ENCODE data around the gene YIPF3. TPM values are rescaled to one million over a fixed set of nuclear protein-coding genes. Genes with fewer than 3 reads are reported as not detected.
A peak's percentile ranks its signal among the peaks of the same experiment; 100 is the strongest.

The YIPF3 gene
- total and polyA plus RNA-seq, 8 donors = 18.7 to 107 (median 59.6) TPM

DNA sequence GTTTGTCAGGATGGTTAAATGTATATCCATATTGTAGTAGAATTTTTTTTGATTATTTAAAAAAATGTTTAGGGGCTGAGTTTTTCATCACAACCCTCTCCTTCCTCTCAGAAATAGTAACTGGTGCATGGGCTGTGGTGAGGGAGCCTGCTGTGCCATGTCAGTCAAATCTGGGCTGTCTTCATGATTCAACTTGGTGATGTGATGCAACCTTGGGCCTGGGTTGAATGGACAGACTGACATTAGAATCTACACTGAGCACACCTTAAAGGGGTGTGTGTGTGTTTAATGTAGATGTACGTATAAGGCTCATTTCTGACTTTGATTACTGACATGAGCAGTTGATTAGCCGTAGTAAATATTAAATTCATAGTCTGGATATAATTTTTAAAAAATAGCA is 35.7 kb downstream of the YIPF3 start:
- no peaks in the 10 kb centered on the region for H3K27me3 ChIP-seq
- H3K9me3 ChIP-seq = no peaks in the 10 kb centered on the region
- H3K4me3 ChIP-seq = no peak overlapping the region
- peaks cover 19 to 53% (median 43%) of the 10 kb centered on the region in 4 donors for H3K4me1 ChIP-seq
- TF ChIP-seq, protein P1, sequence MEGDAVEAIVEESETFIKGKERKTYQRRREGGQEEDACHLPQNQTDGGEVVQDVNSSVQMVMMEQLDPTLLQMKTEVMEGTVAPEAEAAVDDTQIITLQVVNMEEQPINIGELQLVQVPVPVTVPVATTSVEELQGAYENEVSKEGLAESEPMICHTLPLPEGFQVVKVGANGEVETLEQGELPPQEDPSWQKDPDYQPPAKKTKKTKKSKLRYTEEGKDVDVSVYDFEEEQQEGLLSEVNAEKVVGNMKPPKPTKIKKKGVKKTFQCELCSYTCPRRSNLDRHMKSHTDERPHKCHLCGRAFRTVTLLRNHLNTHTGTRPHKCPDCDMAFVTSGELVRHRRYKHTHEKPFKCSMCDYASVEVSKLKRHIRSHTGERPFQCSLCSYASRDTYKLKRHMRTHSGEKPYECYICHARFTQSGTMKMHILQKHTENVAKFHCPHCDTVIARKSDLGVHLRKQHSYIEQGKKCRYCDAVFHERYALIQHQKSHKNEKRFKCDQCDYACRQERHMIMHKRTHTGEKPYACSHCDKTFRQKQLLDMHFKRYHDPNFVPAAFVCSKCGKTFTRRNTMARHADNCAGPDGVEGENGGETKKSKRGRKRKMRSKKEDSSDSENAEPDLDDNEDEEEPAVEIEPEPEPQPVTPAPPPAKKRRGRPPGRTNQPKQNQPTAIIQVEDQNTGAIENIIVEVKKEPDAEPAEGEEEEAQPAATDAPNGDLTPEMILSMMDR (IDR thresholded peaks at IDR 0.05) = no peak
- TF ChIP-seq EP300 (IDR thresholded peaks at IDR 0.05) (no peak), POLR2A (IDR thresholded peaks at IDR 0.05) (no peak), POLR2AphosphoS5 (IDR thresholded peaks at IDR 0.05) (no peak)
- peaks cover 0 to 22% (median 7%) of the 10 kb centered on the region in 4 donors for H3K36me3 ChIP-seq
- DNase-seq = no peak
- WGBS, 5 donors = 66 to 89% (median 80%) methylated on average over 2 of the region's 2 CpGs
- no peak overlapping the region for H3K27ac ChIP-seq
- intact Hi-C loops (cut with DNase I; ENCODE audit: low total_unique reads) = no loop called here

- no peak for DNase-seq
- no peaks in the 10 kb centered on the region for H3K27me3 ChIP-seq
- H3K4me1 ChIP-seq = peaks cover 19 to 53% (median 43%) of the 10 kb centered on the region in 4 donors
- 5 to 13% (median 12%) methylated on average over 3 of the region's 3 CpGs for WGBS, 5 donors
- peak overlapping the region; percentile 63 to 89 (median 87) for H3K27ac ChIP-seq
- H3K4me3 ChIP-seq = peak overlapping the region; percentile 61 to 81 (median 73)
- TF ChIP-seq, protein P1 (IDR thresholded peaks at IDR 0.05) = no peak
- TF ChIP-seq EP300 (IDR thresholded peaks at IDR 0.05) (no peak), POLR2A (IDR thresholded peaks at IDR 0.05) (no peak), POLR2AphosphoS5 (IDR thresholded peaks at IDR 0.05) (no peak)
- peaks cover 0 to 6% (median 0%) of the 10 kb centered on the region in 4 donors for H3K36me3 ChIP-seq
- no peaks in the 10 kb centered on the region for H3K9me3 ChIP-seq
- intact Hi-C loops (cut with DNase I; ENCODE audit: low total_unique reads) = no loop called here
Observed at GRCh38 chr6:43478008-43478372, 38.7 kb downstream of the YIPF3 start.

DNA sequence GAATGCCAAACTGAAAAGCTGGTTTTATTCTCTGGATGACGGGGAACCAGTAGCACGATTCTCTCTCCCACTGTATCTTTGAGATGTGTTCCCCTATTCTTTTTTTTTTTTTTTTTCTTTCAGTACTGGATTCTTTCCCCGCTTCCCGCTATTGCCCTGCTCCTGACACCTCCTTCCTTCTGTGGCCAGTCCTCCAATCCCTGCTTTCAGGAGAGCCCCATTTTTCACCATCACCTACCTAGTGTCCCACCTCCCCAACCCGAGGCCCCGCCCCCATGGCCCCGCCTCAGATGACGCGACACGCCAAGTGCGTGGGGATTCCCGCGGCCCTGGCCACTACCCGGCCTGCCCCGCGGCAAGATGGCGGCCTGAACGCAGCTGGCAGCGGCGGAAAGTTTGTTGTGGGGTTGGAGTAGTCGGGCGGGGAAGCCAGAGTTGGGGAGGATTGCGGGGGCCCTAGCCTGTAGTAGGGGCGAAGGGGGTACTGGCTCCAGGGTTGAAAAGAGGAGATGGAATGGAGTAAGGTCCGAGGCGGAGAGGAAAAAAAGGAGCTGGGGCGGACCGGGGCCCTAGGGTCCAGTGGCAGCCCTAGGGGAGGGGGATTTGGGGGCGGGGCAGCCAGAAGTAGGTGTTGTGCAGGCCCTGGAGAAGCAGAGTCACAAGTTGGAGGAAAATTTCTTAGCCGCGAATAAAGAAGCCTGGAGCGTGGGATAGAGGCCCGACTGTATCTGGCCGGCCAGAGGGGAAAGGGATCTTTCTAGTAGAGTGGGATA is 39.3 kb downstream of the YIPF3 start, which contains the start of gene TJAP1:
TSS of gene TJAP1 (plus strand) at position 336 of the 773 bp plus-strand sequence. CDS start 21,432 bp downstream, outside the sequence.
- intact Hi-C loops (cut with DNase I; ENCODE audit: low total_unique reads) = no loop called here
- Histone ChIP-seq H3K4me3 (peak within 1 kb of the TSS; percentile 61 to 81 (median 73)), H3K27ac (peak within 1 kb of the TSS; percentile 63 to 89 (median 87)), H3K27me3 (no peaks in the 10 kb centered on the region), H3K9me3 (no peaks in the 10 kb centered on the region), H3K36me3 (peaks cover 0 to 6% (median 0%) of the 10 kb centered on the region in 4 donors), H3K4me1 (peaks cover 19 to 53% (median 43%) of the 10 kb centered on the region in 4 donors)
- TF ChIP-seq EP300 (IDR thresholded peaks at IDR 0.05) = no peak
- TF ChIP-seq, protein P1 (IDR thresholded peaks at IDR 0.05) = no peak
- TF ChIP-seq POLR2AphosphoS5 (IDR thresholded peaks at IDR 0.05) = peak; percentile 96
- TF ChIP-seq POLR2A (IDR thresholded peaks at IDR 0.05) = peak in 1 of 4 donors; percentile 38
- 1 to 2% (median 1%) methylated on average over 32 to 34 of the region's 34 CpGs for WGBS, 5 donors
- peak; percentile 95 to 97 for DNase-seq

- H3K36me3 ChIP-seq = peaks cover 0 to 6% (median 0%) of the 10 kb centered on the region in 4 donors
- H3K9me3 ChIP-seq = no peaks in the 10 kb centered on the region
- DNase-seq = no peak
- peaks cover 19 to 47% (median 41%) of the 10 kb centered on the region in 4 donors for H3K4me1 ChIP-seq
- peak overlapping the region in 4 of 5 donors; percentile 87 to 89 (median 87) for H3K27ac ChIP-seq
- no peaks in the 10 kb centered on the region for H3K27me3 ChIP-seq
- intact Hi-C loops (cut with DNase I; ENCODE audit: low total_unique reads) = no loop called here
- peak overlapping the region; percentile 61 to 81 (median 73) for H3K4me3 ChIP-seq
- 22 to 44% (median 23%) methylated on average over 2 of the region's 2 CpGs for WGBS, 5 donors
- TF ChIP-seq, protein P1 (IDR thresholded peaks at IDR 0.05) = no peak
- TF ChIP-seq POLR2AphosphoS5 (IDR thresholded peaks at IDR 0.05) (no peak), EP300 (IDR thresholded peaks at IDR 0.05) (no peak), POLR2A (IDR thresholded peaks at IDR 0.05) (no peak)
Observed at GRCh38 chr6:43476746-43477145, 40.0 kb downstream of the YIPF3 start.
